ENCODE results near the gene SEZ6.

DNA sequence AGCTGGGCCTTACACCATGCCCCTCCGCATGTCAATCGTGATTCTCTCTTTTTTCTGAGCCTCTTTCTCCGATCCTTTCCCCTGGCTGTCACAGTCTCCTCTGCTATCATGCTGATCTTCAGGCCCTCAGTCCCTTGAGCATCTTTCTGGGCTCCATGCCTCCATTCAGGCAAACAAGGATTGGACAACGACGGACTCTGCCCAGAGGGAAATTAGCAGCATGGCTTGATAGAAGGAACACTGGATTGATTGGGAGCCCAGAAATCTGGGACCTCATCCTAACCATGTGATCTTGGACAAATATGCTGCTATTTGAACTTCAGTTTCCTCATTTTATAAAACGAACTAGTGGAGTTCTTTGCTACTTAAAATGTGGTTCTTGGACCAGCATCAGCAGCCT is 35.0 kb downstream of the SEZ6 start:
- TF ChIP-seq CTCF (IDR thresholded peaks at IDR 0.05; ENCODE audit: low read length) (no peak), EZH2 (optimal IDR thresholded peaks at IDR 0.05; ENCODE audit: low read depth, low read length) (no peak)

All from MM.1S (cell line).